GM19351 (cell line): Measurements from ENCODE around the gene RSRP1.

Source experiments
- ATAC-seq: cut with Tn5 transposase; IDR thresholded peaks from one replicate; pipeline ENCODE4 v1.9.1; 2021; ENCODE audit warnings: mild to moderate bottlenecking, moderate library complexity; ENCODE audit not compliant: unreplicated experiment

RSRP1 gene

GRCh38 chr1:25194572-25195020 is 52.7 kb downstream of the RSRP1 start:
- ATAC-seq: no peak

DNA sequence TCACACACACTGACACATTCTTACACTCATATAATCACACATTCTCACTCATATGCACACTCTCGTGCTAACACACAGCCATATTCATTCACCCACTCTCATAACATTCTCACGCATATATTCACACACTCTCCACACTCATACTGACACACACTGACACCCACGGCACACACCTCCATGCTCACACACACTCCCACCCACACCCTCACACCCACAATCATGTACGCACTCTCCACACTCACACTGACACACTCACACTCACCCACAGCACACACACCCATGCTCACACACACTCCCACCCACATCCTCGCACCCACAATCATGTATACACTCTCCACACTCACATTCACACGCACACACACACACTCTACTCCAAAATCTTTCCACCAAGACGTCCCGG is 53.2 kb downstream of the RSRP1 start:
- ATAC-seq: no peak

- ATAC-seq: no peak
Measured at GRCh38 chr1:25193229-25193628, 54.0 kb downstream of the RSRP1 start.
